NCI-H1417 (cell line): ENCODE measurements around the gene ADAT3.
A peak's percentile ranks its signal among the peaks of the same experiment; 100 is the strongest.

Source experiments
- DNase-seq, 3 experiments: peaks; one replicate each; lab custom pipeline; 2025; lab: John Stamatoyannopoulos, UW

Gene ADAT3

DNA sequence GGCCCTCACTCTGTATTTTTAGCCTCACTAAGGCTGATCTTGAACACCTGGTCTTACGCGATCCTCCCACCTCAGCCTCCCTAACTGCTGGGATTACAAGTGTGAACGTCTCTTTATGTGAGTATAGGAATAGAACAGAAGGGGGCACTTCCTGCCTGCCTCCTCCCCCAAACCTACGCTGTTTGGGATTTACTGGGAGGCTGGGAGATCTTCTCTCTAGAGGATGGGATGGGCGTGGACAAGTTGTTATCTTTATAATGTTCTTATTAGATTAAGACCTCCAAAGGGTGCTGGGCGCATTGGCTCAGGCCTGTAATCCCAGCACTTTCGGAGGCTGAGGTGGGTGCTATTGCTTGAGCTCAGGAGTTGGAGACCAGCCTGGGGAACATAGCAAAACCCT is 32.9 kb downstream of the ADAT3 start:
- DNase-seq = no peak

DNA sequence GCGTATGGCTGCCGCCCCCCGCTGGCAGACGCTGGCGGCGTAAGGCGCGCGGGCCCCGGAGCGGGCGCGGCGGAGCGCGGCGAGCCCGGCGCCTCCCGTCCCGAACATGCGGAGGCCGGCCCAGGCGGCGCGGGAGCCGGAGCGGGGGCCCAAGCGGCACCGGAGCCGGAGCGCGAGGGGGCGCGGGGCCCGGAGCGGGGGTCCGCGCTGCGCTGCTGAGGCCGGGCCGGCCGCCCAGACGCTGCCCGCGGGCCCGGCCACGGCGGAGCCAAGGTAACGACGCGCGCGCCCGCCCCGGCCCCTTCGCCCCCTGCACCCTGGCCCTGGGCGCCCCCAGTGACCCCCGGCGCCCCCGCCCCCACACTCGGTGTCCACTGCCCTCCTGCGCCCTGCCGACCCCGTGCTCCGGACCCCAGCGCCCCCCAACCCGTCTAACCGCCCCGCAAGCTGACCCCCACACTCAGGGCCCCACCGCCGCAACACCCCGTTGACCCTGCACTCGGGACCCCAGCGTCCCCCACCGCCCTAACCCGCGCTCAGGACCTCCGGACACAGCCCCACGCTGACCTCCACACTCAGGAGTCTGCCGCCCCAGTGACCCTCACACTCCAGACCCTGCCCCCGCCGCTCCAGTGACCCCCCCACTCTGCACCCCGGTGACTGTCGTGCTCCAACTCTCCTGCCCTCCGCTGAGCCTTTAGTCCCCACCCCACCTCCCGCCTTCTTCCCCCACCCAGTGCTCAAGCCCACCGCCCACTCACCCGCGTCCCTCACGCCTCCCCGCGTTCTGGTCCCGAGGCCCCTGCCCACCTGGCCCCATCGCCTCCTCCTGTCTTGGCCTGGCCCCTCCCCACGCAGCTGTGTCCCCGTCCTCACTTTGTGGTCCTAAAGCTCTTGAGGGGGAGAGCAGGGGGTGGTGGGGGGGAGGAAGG is 36.2 kb downstream of the ADAT3 start, which contains the start of gene CSNK1G2:
TSS of gene CSNK1G2 (plus strand) at position 27 of the 932 bp plus-strand sequence. CDS start 28,601 bp downstream, outside the sequence.
- DNase-seq = no peak

DNA sequence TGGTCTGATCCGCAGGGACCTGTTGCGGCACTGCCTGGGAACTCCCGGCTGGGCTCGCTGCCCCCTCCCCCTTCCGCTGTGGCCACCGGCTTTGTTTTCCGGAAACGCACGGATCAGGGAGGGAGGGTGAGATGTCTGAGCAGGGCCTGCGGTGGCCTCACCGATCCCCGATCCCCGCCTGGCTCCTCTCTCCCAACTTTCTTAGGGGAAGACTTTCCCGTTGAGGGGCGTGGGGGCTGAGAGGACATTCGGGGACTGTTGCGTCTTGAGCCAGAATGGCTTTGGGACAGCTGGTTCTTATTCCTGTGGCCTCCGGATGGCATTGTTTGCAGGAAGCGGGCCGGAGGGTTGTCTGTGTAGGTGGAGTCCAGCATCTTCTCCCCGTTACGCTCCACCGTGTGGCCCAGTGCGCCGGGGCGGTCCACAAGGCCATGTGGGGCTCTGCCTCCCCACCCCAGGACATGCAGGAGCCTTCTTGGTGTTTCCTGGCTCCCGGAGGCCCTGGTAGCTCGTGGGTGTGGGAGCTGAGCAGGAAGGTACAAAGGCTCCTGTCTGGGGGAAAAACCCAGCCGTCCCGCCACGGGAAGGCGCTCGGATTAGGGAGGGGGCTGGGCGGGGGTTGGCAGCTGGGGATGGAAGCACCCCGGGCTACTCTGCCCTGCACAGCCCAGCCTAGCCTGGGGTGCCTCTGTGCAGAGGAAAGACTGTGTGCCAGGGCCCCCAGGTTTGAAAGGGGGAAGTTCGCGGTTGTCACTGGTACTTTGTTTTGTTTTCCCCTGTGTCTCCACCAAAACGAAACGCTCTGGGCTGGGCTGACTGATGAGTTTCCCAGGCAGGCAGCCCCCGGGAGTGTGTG is 37.1 kb downstream of the ADAT3 start:
- peak; percentile 19 to 81 (median 76) for DNase-seq

DNA sequence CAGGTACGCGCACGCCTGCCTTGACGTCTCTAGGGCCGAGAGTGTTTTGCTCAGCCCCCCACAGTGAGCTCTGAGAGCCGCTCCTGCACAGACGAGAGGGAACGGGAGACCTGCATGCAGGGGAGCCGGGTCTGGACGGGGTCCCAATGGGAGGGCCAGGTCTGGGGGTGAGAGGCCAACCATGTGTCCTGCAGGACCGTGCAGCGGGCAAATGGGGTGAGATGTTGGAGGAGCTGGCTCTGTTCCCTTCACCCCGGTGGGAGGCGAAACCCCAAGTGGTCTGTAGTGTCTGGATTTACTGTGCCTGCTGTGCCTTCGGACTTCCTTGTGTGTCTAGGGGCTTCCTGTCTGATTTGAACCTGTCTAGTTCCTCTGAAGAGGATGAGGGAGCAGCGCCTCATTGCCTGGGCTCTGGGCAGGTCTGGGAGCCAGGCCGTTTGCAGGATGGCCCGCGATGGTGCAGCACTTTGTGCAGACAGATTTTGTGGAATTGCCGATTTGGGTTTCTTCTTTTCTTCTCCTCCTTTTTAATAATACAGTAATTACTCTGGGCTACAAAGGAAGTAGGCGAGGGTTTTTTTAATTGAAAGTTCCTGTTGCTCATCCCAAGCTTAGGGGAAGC is 37.8 kb downstream of the ADAT3 start:
- DNase-seq = peak in 2 of 3 experiments; percentile 12 to 44

DNA sequence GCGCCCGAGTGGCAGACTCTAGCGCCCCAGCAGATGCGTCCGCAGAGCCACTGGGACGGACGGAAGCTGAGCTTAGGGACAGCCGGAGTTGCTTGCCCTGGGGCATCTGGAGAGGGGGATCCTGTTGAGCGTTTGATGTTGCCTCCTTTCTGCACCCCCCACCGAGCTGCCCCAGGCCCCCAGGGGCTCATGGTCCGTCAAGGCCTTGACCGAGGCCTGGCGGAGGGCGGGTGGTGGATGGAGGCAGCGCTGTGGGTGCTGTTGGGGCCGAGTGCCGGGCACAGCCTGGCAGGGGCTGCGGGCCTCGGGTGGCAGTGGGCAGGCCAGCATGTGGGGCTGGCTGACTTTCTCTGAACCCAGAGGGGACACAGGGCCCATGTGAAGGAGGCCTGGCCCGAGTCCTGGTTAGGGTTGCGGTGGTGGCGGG is 38.5 kb downstream of the ADAT3 start:
- no peak for DNase-seq

DNA sequence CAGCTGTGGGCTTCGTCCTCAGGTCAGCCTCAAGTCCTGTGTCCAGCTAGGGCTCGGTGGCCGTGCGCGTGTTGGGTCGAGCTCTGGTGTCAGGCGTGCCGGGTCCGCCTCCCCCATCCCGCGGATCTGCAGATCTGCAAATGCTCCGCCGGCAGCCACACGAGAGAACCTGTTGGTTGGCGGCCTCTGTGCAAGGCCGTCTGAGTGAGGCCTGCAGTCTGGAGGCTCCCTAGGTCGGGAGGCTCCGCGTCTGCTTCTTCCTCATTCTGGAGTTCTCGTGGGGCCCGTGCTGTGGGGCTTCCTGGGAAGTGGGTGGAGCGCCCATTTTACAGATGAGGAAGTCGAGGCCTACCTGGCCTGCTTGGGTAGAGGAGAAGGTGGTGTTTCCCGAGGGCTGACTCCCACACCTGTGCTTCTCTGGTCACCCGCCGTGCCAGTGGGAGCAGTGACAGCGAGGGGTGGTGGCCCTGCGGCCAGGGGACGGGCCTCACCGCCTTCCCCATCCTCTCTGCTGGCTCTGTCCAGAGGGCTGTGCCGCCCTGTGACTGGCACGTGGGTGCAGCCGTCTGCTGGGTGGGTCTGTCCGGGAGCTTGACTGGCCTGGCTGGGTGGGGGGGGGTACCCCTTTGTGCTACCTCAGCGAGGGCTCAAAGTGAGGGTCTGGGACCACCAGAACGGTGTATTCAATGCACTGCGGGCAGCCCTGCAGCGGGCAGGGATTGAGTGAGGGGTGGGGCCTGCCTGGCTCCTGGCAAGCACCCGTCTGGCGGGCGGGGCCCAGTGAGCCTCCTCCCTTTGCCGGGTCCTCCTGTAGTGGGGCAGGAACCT is 39.1 kb downstream of the ADAT3 start:
- no peak for DNase-seq

- DNase-seq = no peak
These were observed 39.8 kb downstream of the ADAT3 start for GRCh38 chr19:1944916-1945561.

DNA sequence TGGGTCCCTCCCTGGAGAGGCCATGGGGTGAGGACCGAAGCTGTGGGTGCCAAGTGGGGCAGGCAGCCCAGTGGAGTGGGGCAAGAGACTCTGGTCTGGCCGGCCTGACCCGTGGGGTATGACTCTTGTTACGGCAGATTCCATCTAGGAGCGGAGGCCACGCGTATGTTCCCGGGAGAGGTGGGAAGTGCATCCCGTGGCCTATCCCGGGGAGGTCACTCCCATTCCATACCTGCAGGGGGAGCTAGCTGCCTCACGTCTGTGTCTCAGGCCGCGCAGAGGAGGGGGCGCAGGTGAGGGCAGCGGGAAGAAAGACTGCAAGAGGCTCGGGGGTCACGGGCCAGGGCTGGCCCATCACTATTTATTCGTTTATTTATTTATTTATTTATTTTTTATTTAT is 40.7 kb downstream of the ADAT3 start:
- DNase-seq = peak; percentile 9 to 16 (median 12)

GRCh38 chr19:1947651-1948209 is 42.5 kb downstream of the ADAT3 start:
- DNase-seq = no peak

- DNase-seq = no peak
These were observed 44.3 kb downstream of the ADAT3 start for GRCh38 chr19:1949304-1950101.

- no peak for DNase-seq
These were observed 45.4 kb downstream of the ADAT3 start for GRCh38 chr19:1950640-1951039.

DNA sequence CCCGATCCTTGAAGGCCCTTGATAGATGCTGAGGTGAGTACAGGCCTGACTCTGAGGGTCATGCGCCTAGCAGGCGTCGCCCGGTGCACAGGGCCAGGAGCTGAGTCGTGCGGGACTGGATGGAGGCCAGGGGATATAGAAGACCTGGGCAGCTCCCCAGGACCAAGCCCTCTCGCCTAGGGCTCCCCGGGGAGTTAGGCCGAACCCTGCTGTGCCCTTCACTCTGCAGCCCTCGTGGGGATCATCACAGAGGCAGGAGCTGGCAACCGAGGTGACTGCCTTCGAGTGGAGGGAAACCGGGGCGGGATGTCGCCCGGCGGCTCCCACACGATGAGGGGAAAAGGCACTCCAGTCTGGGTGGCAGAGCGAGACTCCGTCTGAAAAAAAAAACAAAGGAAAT is 47.4 kb downstream of the ADAT3 start:
- DNase-seq = no peak

GRCh38 chr19:1953037-1953436 is 47.8 kb downstream of the ADAT3 start:
- no peak for DNase-seq

- DNase-seq = no peak
These were observed 48.4 kb downstream of the ADAT3 start for GRCh38 chr19:1953441-1954094.

GRCh38 chr19:1954532-1954933 is 49.3 kb downstream of the ADAT3 start:
- DNase-seq = no peak

- peak in 1 of 3 experiments; percentile 7 for DNase-seq
These were observed 50.2 kb downstream of the ADAT3 start for GRCh38 chr19:1955171-1956121.

- no peak for DNase-seq
These were observed 50.9 kb downstream of the ADAT3 start for GRCh38 chr19:1956122-1956494.
